Peyer's patch (tissue), 4 donors: ENCODE data around the gene BCAS3.

Experiments
- CTCF ChIP-seq, 6 experiments: fragments of 450-650 bp in 4 of 6; fragments of 200-600 bp in 2 of 6; sonication (generic) in 1 of 6; IDR thresholded peaks; one replicate each; pipeline ENCODE4 v1.5.1; 2017 to 2019; ENCODE audit warnings: antibody characterized with exemption in 6 of 6, mild to moderate bottlenecking in 3 of 6, moderate library complexity in 1 of 6
- POLR2A ChIP-seq, 2 donors: fragments of 450-650 bp; IDR thresholded peaks; one replicate each; pipeline ENCODE4 v1.5.1; 2017; ENCODE audit warnings: antibody characterized with exemption in 2 of 2, mild to moderate bottlenecking in 2 of 2, moderate library complexity in 2 of 2

- TF ChIP-seq CTCF (IDR thresholded peaks at IDR 0.05) (no peak), POLR2A (IDR thresholded peaks at IDR 0.05) (no peak)
Observed at GRCh38 chr17:61183793-61184192, 506.1 kb downstream of the BCAS3 start.
